GM12875 (cell line): Measurements from ENCODE around the gene SRL.
"Not testable (repeated sequence)": the region's sequence is repeated elsewhere in the genome, so short reads cannot be mapped to it uniquely, and the experiment has no call there.

Source experiments
- H3K4me3 ChIP-seq: one replicate; pipeline ENCODE4 v1.5.1; 2011; ENCODE audit warnings: low read depth, low read length, control low read depth
- TF ChIP-seq, protein P1 (sequence below): IDR thresholded peaks from 2 replicates; pipeline ENCODE4 v1.5.1; 2011; ENCODE audit warnings: low read depth, mild to moderate bottlenecking, control low read depth, inconsistent platforms, low read length, moderate library complexity, borderline replicate concordance; ENCODE audit not compliant: insufficient read depth

Gene SRL

DNA sequence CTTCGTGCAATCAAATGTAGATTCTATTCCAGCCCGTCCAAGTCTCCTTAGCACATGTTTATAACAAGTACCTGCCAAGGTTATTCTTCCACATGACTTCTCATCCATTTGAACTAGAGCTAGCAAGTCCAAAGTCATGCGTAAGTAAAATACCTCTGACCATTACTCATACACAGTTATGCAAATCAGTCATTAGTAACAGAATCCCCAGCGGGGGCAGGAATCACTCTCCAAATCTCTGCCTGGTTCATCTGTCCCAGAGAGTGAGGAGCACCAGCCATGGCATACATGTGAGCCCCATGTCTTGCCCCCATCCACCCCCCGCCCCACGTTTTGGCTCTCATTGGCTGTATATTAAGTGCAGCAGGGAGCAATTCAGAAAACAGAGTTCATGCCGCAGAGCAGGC, 27.7 kb downstream of the SRL start:
- TF ChIP-seq, protein P1, sequence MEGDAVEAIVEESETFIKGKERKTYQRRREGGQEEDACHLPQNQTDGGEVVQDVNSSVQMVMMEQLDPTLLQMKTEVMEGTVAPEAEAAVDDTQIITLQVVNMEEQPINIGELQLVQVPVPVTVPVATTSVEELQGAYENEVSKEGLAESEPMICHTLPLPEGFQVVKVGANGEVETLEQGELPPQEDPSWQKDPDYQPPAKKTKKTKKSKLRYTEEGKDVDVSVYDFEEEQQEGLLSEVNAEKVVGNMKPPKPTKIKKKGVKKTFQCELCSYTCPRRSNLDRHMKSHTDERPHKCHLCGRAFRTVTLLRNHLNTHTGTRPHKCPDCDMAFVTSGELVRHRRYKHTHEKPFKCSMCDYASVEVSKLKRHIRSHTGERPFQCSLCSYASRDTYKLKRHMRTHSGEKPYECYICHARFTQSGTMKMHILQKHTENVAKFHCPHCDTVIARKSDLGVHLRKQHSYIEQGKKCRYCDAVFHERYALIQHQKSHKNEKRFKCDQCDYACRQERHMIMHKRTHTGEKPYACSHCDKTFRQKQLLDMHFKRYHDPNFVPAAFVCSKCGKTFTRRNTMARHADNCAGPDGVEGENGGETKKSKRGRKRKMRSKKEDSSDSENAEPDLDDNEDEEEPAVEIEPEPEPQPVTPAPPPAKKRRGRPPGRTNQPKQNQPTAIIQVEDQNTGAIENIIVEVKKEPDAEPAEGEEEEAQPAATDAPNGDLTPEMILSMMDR: no peak
- no peak overlapping the region for H3K4me3 ChIP-seq

DNA sequence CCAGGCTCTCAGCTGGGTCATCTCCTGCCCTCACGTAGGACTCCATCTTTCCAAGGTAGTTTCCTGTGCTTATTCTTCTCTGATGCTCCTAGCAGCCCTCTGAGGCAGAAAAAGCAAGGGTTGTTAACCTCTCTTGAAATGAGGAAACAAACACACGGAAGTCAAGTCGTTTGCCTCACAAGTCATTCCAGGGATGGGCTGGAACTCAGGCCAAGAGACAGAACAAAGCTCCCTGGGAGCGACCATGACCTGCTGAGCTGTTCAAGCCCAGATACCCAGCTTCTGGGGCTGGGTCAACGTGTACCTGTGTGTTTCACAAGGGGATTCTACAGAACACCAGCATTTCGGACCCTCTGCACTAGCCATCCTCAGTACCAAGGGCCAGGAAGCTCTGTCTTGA, 28.1 kb downstream of the SRL start:
- H3K4me3 ChIP-seq: no peak overlapping the region
- TF ChIP-seq, protein P1: no peak

DNA sequence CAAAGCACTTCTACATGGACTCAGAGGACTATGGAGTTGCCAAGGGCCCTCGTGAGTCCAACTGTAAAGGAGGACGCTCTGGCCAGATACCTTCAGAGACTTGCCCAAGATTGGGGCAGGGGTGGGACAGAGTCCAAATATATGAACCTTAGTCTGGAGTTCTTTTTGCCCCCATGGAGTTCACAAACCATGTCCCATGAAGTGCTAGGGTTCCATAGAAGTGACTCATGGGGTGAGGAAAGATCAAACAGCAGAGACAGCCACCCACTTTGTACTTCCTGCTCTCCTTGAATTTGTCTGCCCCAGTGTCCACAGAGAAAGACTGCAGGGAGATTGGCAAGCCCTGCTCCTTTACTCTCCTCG, 29.0 kb downstream of the SRL start:
- TF ChIP-seq, protein P1: no peak
- no peak overlapping the region for H3K4me3 ChIP-seq

DNA sequence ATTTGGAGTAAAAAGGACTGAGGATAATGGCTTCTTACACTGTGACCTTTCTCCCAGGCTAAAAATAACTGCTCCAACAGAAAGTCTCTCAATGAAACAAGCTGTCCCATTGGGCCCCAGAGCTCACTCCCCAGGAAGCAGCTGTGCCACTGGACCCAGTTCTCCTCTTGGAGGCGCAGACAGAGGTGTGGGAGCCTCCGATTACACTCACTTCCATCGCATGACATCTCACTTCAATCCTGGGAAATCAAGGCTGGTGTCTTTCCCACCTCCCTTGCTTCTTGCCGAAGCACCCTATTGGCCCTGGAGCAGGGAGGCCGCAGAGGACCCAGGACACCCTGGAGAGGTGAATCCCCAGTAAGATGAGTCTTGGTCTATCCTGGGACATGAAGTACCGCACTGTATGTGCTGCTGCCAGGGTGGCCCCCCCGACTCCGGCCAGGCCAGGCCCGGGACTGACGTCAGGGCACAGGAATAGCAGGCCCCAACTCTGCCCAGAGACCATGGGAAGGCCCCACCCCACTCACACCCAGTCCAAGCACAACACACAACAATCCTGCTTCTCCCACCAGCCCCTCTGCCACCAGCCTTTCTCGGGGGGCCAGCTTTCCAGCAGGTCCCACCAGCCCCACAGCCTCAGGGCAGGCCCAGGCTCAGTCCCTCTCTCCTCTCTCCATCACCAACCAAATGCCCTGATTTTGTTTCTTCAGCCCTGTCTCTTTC, 29.5 kb downstream of the SRL start:
- no peak overlapping the region for H3K4me3 ChIP-seq
- TF ChIP-seq, protein P1: no peak

DNA sequence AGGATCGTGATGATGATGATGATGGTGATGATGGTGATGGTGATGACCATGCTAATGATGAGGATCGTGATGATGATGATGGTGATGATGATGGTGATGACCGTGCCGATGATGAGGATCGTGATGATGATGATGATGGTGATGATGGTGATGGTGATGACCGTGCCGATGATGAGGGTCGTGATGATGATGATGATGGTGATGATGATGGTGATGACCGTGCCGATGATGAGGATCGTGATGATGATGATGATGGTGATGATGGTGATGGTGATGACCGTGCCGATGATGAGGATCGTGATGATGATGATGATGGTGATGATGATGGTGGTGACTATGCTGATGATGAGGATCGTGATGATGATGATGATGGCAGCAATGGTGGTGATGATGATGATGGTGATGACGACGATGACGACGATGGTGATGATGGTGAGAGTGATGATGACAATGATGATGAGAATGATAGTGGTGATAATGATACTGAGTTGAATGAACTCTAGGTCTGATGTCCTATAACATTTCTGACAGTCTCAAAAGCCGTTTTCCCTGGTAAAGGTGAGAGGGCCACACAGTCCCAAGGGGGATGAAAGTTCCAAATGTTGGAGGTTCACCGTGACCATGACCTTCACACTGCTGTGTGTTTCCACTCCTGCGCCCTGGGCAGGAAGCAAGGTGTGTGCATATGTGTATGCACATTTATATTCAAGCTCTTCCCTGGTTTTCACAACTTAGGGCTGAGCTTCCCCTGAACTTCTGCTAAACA, 30.3 kb downstream of the SRL start:
- not testable (repeated sequence) for H3K4me3 ChIP-seq

DNA sequence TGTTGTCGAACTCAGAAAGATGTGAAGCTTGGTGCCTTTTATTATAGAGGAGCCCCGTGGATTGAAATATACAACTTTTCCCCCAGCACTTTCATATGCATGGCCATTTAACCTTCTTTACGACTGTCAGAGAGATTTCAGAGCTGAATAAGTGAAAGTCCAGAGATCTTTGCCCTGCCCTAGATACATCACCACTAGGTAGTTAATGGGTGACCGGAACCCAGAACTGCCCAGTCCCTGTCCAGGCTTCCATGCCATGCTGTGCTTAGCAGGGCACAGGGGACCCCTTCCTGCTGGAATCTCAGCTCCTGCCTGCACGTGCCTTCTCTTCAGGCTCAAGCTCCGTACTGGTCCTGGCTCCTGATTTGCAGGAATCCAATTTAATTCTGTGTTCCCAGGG, 32.2 kb downstream of the SRL start:
- no peak overlapping the region for H3K4me3 ChIP-seq
- TF ChIP-seq, protein P1: no peak

DNA sequence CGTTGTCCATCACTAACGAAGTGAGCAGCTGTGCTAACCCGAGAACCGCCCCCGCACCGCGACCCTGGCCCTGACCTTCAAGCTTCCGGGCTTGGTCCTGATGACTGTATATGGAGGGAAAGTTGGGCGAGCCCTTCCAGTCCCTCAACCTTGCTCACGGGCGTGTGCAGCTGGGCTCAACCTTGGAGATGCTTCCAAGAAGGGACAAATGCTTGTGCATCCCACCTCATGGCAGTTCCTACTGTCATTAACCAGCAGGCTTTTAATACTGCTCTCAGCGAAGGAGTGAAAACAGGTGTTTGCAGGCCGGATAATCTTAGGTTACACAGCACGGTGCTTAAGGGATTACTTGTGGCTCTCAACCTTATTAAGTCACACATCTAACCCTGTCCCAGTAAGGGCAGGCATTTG, 33.5 kb downstream of the SRL start:
- TF ChIP-seq, protein P1: no peak
- no peak overlapping the region for H3K4me3 ChIP-seq
